ENCODE data around the gene CAPZB.
"Not testable (repeated sequence)": the region's sequence is repeated elsewhere in the genome, so short reads cannot be mapped to it uniquely, and the experiment has no call there.

DNA sequence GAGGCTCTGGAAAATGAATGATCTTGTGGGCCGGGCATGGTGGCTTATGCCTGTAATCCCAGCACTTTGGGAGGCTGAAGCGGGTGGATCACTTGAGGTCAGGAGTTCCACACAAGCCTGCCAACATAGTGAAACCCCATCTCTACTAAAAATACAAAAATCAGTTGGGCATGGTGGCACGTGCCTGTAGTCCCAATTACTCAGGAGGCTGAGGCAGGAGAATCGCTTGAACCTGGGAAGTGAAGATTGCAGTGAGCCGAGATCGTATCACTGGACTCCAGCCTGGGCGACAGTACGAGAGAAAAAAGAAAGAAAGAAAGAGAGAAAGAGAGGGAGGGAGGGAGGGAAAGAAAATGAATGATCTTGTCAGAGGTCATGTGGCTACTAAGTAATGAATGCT, 24.3 kb upstream of the CAPZB start:
- not testable (repeated sequence) for TF ChIP-seq POLR2A (IDR thresholded peaks at IDR 0.05)
- TF ChIP-seq, protein P1, sequence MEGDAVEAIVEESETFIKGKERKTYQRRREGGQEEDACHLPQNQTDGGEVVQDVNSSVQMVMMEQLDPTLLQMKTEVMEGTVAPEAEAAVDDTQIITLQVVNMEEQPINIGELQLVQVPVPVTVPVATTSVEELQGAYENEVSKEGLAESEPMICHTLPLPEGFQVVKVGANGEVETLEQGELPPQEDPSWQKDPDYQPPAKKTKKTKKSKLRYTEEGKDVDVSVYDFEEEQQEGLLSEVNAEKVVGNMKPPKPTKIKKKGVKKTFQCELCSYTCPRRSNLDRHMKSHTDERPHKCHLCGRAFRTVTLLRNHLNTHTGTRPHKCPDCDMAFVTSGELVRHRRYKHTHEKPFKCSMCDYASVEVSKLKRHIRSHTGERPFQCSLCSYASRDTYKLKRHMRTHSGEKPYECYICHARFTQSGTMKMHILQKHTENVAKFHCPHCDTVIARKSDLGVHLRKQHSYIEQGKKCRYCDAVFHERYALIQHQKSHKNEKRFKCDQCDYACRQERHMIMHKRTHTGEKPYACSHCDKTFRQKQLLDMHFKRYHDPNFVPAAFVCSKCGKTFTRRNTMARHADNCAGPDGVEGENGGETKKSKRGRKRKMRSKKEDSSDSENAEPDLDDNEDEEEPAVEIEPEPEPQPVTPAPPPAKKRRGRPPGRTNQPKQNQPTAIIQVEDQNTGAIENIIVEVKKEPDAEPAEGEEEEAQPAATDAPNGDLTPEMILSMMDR (IDR thresholded peaks at IDR 0.05), result not testable (repeated sequence)

Data from lower leg skin (tissue), 3 donors.